GM19463 (cell line): Measurements from ENCODE around the gene SPRED1.
"Not testable (repeated sequence)": the region's sequence is repeated elsewhere in the genome, so short reads cannot be mapped to it uniquely, and the experiment has no call there.

Experiments
- ATAC-seq: cut with Tn5 transposase; IDR thresholded peaks from one replicate; pipeline ENCODE4 v1.9.1; 2021; ENCODE audit warnings: mild to moderate bottlenecking, moderate library complexity; ENCODE audit not compliant: unreplicated experiment

The SPRED1 gene

GRCh38 chr15:38274135-38274534 is 21.5 kb downstream of the SPRED1 start:
- ATAC-seq = no peak

DNA sequence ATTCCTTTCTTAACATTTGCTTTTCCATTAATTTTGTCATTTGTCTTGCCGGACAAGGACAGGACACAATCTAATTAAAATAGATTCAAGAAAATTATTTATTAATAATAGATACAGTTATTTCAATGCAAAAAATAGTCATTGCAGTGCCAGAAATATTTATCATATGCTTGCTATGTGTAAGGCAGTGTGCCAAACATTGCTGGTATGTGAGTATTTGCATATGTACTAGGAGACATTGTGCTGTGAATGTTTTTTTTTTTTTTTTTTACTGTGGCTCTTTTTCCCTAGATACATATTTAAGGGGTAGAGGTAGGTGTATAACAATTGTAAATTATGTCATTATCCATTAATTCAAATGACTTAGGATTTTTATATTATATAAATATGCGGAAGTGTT is 23.3 kb downstream of the SPRED1 start:
- ATAC-seq = no peak

GRCh38 chr15:38277281-38277680 is 24.6 kb downstream of the SPRED1 start:
- not testable (repeated sequence) for ATAC-seq

GRCh38 chr15:38281031-38281430 is 28.4 kb downstream of the SPRED1 start:
- ATAC-seq = no peak

GRCh38 chr15:38283010-38283409 is 30.4 kb downstream of the SPRED1 start:
- no peak for ATAC-seq

GRCh38 chr15:38285456-38285855 is 32.8 kb downstream of the SPRED1 start:
- no peak for ATAC-seq

DNA sequence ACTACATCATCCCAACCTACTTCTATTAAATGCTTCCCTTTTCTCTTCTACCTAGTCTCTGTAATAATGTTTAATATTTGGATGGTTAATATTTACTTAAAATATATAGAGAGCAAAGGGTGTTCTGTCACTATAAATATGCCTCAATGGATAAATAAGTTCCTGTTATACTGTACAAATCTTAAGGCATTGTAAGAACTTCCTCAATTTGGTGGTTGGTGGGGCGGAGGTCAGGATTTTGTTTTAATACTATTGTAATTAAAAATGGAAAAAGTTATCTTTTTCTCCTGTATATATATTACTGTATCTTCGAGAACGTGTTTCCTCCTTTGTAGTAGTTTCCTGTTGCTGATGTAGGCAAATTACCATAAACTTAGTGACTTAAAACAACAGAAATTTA is 41.5 kb downstream of the SPRED1 start:
- ATAC-seq = no peak

DNA sequence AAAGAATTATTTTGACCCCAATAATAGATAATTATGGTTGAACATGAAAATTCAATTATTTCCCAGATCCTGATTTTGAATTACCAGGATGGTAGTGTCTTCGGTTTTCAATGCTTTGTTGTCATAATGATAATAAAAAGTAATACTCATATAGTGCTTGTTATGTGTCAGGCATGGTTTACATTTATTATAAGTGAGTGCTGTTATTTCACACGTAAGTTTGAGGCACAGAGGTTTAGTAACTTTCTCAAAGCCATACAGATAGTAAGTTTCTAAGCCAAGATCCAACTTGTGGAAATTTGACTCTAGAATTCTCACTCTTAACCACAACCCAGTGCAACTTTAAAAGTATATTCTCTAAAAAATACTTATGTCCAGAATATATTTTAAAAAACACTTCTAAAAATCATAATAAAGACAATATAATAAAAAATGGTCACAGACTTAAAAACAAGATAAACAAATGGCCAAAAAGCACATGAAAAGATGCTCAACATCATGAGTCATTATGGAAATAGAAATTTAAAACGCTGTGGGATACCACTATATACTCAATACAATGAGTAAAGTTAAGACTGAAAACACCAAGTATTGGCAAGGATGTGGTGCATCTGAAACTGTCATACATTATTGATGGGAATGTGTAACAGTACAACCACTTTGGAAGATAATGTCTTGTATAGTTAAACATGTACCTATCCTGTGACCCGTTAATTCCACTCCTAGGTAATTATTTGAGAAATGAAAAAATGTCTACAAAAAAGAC is 45.2 kb downstream of the SPRED1 start:
- peak; percentile 75 for ATAC-seq

GRCh38 chr15:38299216-38299615 is 46.6 kb downstream of the SPRED1 start:
- no peak for ATAC-seq

DNA sequence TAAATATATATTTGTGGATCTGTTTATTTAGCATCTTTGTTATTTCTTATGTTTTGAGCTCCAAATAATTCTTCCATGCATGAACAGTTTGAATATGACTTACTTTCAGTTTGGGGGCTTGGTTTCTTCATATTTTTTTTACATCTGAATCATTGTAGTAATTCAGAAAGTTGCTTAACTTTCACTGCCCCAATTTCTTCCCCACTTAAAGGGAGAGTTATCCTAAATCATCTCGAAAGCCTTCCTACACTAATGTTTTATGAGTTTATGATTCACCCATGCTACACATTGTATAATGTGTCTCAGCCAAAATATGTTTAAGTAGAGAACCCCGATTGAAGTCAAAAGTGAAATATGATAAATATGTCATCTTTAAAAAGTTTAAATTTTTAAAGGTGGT is 47.8 kb downstream of the SPRED1 start:
- ATAC-seq = no peak

DNA sequence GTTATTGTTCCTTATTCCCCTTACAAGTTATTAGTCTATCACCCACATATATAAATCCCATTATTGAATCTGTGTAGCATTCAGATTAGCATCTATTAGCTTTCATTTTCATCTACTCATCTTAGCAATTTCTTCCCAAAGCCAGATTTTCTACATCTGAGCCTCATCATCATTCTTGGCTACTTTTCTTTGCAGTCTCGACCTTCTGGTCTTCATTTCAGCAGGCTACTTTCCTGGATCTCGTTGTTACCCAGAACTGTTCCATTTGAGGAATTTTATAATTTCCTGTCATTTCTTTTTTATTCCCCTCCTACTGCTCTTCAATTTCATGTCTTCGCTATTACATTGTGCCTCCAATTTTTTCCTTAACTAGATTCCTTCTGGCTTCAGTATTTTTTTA is 51.8 kb downstream of the SPRED1 start:
- ATAC-seq = no peak

DNA sequence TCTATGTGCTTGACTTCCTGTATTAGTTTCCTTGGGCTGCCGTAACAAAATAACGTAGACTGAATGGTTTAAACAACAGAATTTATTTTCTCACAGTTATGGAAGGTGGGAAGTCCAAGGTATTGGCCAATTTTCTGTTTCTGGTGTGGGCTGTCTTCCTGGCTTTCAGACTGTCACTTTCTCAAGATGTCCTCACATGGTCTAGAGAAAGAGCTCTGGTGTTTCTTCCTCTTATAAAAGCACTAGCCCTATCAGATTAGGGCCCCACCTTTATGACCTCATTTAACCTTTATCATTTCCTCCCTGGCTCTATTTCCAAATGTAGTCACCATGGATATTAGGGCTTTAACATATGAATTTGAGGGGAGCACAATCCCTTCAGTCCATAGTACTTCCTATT is 54.6 kb downstream of the SPRED1 start:
- ATAC-seq = no peak

GRCh38 chr15:38307861-38308641 is 55.4 kb downstream of the SPRED1 start:
- no peak for ATAC-seq

DNA sequence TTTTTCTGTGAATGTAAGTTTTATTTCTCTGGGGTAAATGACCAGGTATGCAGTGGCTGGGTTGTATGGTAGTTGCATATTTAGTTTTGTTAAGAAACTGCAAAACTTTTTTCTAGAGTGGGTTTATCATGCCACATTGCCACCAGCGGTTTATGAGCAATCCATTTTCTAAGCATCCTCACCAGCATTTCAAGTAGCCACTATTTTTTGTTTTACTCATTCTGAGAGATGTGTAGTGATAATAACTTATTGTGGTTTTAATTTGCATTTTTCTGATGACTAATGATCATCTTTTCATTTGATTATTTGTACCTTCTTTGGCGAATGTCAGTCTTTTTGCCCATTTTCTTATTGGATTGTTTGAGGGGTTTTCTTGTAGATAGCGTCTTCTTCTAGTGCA is 56.2 kb downstream of the SPRED1 start:
- peak; percentile 69 for ATAC-seq

GRCh38 chr15:38312190-38312589 is 59.6 kb downstream of the SPRED1 start:
- no peak for ATAC-seq

GRCh38 chr15:38316311-38316710 is 63.7 kb downstream of the SPRED1 start:
- no peak for ATAC-seq

GRCh38 chr15:38320181-38320580 is 67.5 kb downstream of the SPRED1 start:
- ATAC-seq = no peak

DNA sequence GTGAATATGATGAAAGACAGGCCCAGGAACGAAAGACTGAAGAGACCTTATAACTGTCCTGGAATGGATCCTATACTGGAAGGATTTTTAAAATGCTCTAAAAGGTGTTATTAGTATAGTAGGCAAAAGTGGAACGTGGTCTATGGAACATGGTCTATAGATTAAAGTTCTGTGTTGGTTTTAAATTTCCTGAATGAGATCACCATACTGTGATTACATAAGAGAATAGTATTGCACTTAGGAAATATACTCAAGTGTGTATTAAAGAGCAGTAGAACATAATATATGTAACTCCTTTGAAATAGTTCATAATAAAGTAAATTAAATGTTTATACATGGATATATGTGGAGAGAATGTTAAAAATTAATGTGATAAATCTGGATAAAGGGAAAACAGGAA is 68.2 kb downstream of the SPRED1 start:
- ATAC-seq = no peak

DNA sequence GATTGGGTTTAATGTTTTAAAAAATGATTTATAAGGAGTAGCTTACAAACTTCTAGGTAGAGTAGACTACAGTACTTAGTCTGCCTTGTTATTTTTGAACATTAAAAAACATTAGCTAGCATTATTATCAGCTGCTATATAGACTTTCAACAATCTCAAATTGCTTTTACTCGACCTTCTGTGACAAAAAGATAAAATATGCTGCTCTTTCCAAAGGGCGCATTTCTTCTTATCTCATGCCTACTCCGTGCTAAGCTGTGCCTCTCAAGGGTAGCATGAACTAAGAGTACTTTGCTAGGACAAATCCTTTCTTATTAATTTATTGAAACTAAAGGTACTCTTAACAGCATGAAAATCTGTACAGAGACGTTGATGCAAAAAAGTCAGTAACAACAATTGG is 71.3 kb downstream of the SPRED1 start:
- no peak for ATAC-seq

DNA sequence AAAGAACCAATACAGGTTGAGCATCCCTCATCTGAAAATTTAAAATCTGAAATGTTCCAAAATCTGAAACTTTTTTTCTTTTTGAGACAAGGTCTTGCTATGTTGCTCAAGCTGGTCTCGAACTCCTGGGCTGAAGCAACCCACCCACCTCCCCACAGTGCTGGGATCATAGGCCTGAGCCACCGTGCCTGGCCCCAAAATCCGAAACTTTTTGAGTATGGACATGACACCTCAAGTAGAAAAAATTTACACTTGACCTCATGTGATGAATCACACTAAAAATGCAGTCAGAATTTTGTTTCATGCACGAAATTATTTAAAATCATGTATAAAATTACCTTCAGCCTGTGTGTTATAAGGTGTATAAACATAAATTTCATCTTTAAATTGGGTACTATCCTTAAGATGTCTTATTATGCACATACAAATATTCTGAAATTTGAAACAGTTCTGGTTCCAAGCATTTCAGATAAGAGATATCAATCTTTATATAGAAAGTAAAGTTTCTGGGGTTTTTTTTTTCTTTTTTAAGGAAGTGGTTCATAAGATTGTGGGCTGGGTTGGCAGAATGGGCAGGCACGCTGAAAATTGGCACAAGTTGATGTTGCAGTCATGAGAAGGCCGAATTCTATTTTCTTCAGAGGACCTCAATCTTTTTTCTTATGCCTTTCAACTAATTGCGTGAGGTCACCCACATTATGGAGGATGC is 72.5 kb downstream of the SPRED1 start:
- no peak for ATAC-seq

- ATAC-seq = no peak
Measured at GRCh38 chr15:38325648-38325990, 73.0 kb downstream of the SPRED1 start.

- no peak for ATAC-seq
Measured at GRCh38 chr15:38332711-38333110, 80.1 kb downstream of the SPRED1 start.
